B cell (primary cell): Measurements from ENCODE around the gene TOGARAM1. TPM values are rescaled to one million over a fixed set of nuclear protein-coding genes. Genes with fewer than 3 reads are reported as not detected.

Experiments used
- ATAC-seq: fragments of 200-7000 bp; cut with Tn5 transposase; one replicate; pipeline ENCODE4 v1.10.0; 2021; ENCODE audit warnings: low read depth, mild to moderate bottlenecking, moderate number of reproducible peaks, moderate library complexity
- CTCF ChIA-PET: fragments of 350-600 bp; sonication (Branson Sonifier 250); formaldehyde crosslinking; loops from one replicate; lab custom pipeline; 2021; ENCODE audit warnings: antibody characterized with exemption, inconsistent platforms; lab: Charles Lee
- POLR2A ChIA-PET: fragments of 350-600 bp; sonication (Branson Sonifier 250); formaldehyde crosslinking; loops from one replicate; lab custom pipeline; 2021; ENCODE audit warnings: antibody characterized with exemption; lab: Charles Lee
- DNase-seq: peaks from one replicate; pipeline ENCODE4 v3.0.0; 2013
- H2AFZ ChIP-seq: 2 replicates; pipeline ENCODE4 v1.6.1; 2012; ENCODE audit warnings: mild to moderate bottlenecking, low read depth, low read length; ENCODE audit not compliant: insufficient read depth, poor library complexity, severe bottlenecking
- H3K27ac ChIP-seq, 2 donors: 1 replicate in 1 of 2; 2 replicates in 1 of 2; pipeline ENCODE4 v1.5.1; 2012 to 2013; ENCODE audit warnings: low read length in 2 of 2, mild to moderate bottlenecking in 2 of 2, moderate library complexity in 1 of 2
- H3K27me3 ChIP-seq, 4 experiments: fragments of 200-600 bp in 1 of 4; sonication (generic) in 1 of 4; replicated peaks in 1 of 4; 1 replicate in 2 of 4; 2 replicates in 2 of 4; pipeline versions ENCODE4 v1.6.1 to v1.7.0; 2013 to 2016; ENCODE audit warnings: low read length in 3 of 4, mild to moderate bottlenecking in 2 of 4, mixed read lengths in 1 of 4, moderate library complexity in 1 of 4; ENCODE audit not compliant: insufficient read depth in 4 of 4, control insufficient read depth in 3 of 4; ENCODE audit errors: control extremely low read depth in 1 of 4
- H3K36me3 ChIP-seq, 2 experiments: replicated peaks in 1 of 2; 1 replicate in 1 of 2; 2 replicates in 1 of 2; pipeline versions ENCODE4 v1.6.1 to v1.7.1; 2013; ENCODE audit warnings: low read length in 1 of 2; ENCODE audit not compliant: insufficient read depth in 2 of 2, control insufficient read depth in 1 of 2; ENCODE audit errors: control extremely low read depth in 1 of 2, extremely low read depth in 1 of 2
- H3K4me1 ChIP-seq, 2 donors: fragments of 200-600 bp in 1 of 2; sonication (generic) in 1 of 2; 1 replicate in 1 of 2; 2 replicates in 1 of 2; pipeline versions ENCODE4 v1.5.1 to v1.6.1; 2013 to 2017; ENCODE audit warnings: low read length in 2 of 2; ENCODE audit not compliant: control insufficient read depth in 2 of 2, insufficient read depth in 2 of 2
- H3K4me2 ChIP-seq: replicated peaks from 2 replicates; pipeline ENCODE3; 2012; ENCODE audit warnings: mild to moderate bottlenecking, low read depth, low read length; ENCODE audit not compliant: poor library complexity, severe bottlenecking
- H3K4me3 ChIP-seq, 5 experiments: fragments of 200-600 bp in 1 of 5; sonication (generic) in 1 of 5; 1 replicate in 3 of 5; 2 replicates in 2 of 5; pipeline versions ENCODE4 v1.5.1 to v1.7.0; 2011 to 2016; ENCODE audit warnings: low read length in 4 of 5, mild to moderate bottlenecking in 4 of 5, low read depth in 2 of 5, control low read depth in 1 of 5, moderate library complexity in 1 of 5; ENCODE audit not compliant: insufficient read depth in 1 of 5; ENCODE audit errors: control extremely low read depth in 1 of 5, extremely low read depth in 1 of 5
- H3K79me2 ChIP-seq: fragments of 200-600 bp; sonication (generic); one replicate; pipeline ENCODE4 v1.6.0; 2016; ENCODE audit warnings: low read length; ENCODE audit not compliant: control insufficient read depth, insufficient read depth
- H3K9ac ChIP-seq: fragments of 200-600 bp; sonication (generic); 2 replicates; pipeline ENCODE4 v1.6.1; 2017; ENCODE audit warnings: mild to moderate bottlenecking, low read length, moderate library complexity
- H3K9me3 ChIP-seq, 3 donors: one replicate each; pipeline versions ENCODE4 v1.6.1 to v1.7.1; 2013; ENCODE audit warnings: low read length in 2 of 3; ENCODE audit not compliant: control insufficient read depth in 2 of 3, insufficient read depth in 1 of 3; ENCODE audit errors: control extremely low read depth in 1 of 3
- H4K20me1 ChIP-seq: 2 replicates; pipeline ENCODE4 v1.6.0; 2012; ENCODE audit warnings: mild to moderate bottlenecking, low read length; ENCODE audit not compliant: insufficient read depth, control insufficient read depth, poor library complexity, severe bottlenecking
- H3K27ac Mint-ChIP-seq: one replicate; pipeline ENCODE4 v1.8.0; 2021; ENCODE audit warnings: mixed read lengths
- H3K27me3 Mint-ChIP-seq: one replicate; pipeline ENCODE4 v1.8.0; 2021; ENCODE audit warnings: mixed read lengths
- H3K4me1 Mint-ChIP-seq: one replicate; pipeline ENCODE4 v1.8.0; 2021; ENCODE audit warnings: mixed read lengths
- H3K4me3 Mint-ChIP-seq: one replicate; pipeline ENCODE4 v1.8.0; 2021; ENCODE audit warnings: mixed read lengths
- H3K9me3 Mint-ChIP-seq: one replicate; pipeline ENCODE4 v1.8.0; 2022; ENCODE audit warnings: mixed read lengths; ENCODE audit not compliant: insufficient read depth
- EZH2 ChIP-seq: IDR thresholded peaks from 2 replicates; pipeline ENCODE4 v1.6.1; 2012; ENCODE audit warnings: borderline replicate concordance, low read depth, mild to moderate bottlenecking, moderate library complexity, low read length; ENCODE audit not compliant: insufficient read depth, poor library complexity, severe bottlenecking
- WGBS: methylation state at CpG from one replicate; pipeline ENCODE4 v1.1.5; 2013; ENCODE audit warnings: missing lambda C conversion rate; ENCODE audit not compliant: insufficient coverage; 5-methylcytosine and 5-hydroxymethylcytosine counted together
- intact Hi-C: fragments of 100-400 bp; cut with micrococcal nuclease; formaldehyde crosslinking; loops from one replicate; pipeline ENCODE4 v1.10.0; 2022
- polyA plus RNA-seq: library from polyadenylated mRNA; depleted of rRNA; stranded (reverse); fragments of >200 nt; gene quantifications from 2 replicates; pipeline ENCODE4 v1.2.3, GENCODE V29; 2012
- total RNA-seq, 2 donors: library from RNA; stranded (reverse); fragments of 120-200 nt in 1 of 2; gene quantifications; 1 replicate in 1 of 2; 2 replicates in 1 of 2; pipeline versions ENCODE4 v1.2.3 to v1.2.4, GENCODE V29; 2013 to 2022
- TF ChIP-seq, protein P1 (sequence below): fragments of 200-600 bp; IDR thresholded peaks from one replicate; pipeline ENCODE4 v1.8.0; 2022; ENCODE audit warnings: antibody characterized with exemption, mild to moderate bottlenecking

TOGARAM1 gene
- total and polyA plus RNA-seq, 2 donors (not counting 1 experiment from before 2014, with no cell fraction given), result 3.4 to 23.9 TPM

DNA sequence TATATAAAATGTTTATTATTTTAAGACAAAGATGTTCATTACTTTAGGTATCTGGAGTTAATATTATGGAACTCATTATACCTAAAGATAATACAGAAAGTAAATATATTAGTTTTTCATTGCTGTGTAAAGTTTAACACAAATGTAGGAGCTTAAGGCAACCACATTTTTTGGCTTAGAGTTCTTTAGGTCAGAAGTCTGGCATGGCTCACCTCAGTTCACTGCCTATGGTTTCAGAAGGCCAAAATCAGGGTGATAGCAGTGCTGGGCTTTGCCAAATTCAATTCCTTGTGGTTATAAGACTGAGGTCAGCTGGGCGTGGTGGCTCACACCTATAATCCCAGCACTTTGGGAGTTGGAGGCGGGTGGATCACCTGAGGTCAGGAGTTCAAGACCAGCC, 86.4 kb downstream of the TOGARAM1 start:
- POLR2A ChIA-PET, result no interaction called here
- Mint-ChIP-seq H3K4me1 (peaks cover 2% of the 10 kb centered on the region), H3K27ac (no peak overlapping the region), H3K9me3 (no peaks in the 10 kb centered on the region), H3K27me3 (no peaks in the 10 kb centered on the region), H3K4me3 (no peak overlapping the region)
- Histone ChIP-seq H3K27me3 (no peaks in the 10 kb centered on the region), H3K79me2 (no peaks in the 10 kb centered on the region), H2AFZ (no peak overlapping the region), H3K4me2 (no peak overlapping the region), H4K20me1 (no peaks in the 10 kb centered on the region), H3K4me1 (peaks cover 0 to 6% of the 10 kb centered on the region in 2 donors), H3K9ac (no peak overlapping the region), H3K36me3 (peaks cover 1 to 21% of the 10 kb centered on the region in 2 experiments), H3K4me3 (no peak overlapping the region), H3K27ac (no peak overlapping the region), H3K9me3 (no peaks in the 10 kb centered on the region)
- DNase-seq (no peak), ATAC-seq (no peak)
- WGBS, result 100% methylated on average over 2 of the region's 2 CpGs
- TF ChIP-seq, protein P1, sequence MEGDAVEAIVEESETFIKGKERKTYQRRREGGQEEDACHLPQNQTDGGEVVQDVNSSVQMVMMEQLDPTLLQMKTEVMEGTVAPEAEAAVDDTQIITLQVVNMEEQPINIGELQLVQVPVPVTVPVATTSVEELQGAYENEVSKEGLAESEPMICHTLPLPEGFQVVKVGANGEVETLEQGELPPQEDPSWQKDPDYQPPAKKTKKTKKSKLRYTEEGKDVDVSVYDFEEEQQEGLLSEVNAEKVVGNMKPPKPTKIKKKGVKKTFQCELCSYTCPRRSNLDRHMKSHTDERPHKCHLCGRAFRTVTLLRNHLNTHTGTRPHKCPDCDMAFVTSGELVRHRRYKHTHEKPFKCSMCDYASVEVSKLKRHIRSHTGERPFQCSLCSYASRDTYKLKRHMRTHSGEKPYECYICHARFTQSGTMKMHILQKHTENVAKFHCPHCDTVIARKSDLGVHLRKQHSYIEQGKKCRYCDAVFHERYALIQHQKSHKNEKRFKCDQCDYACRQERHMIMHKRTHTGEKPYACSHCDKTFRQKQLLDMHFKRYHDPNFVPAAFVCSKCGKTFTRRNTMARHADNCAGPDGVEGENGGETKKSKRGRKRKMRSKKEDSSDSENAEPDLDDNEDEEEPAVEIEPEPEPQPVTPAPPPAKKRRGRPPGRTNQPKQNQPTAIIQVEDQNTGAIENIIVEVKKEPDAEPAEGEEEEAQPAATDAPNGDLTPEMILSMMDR, result no peak
- TF ChIP-seq EZH2, result no peak
- intact Hi-C loops, result no loop called here
- CTCF ChIA-PET, result no interaction called here

DNA sequence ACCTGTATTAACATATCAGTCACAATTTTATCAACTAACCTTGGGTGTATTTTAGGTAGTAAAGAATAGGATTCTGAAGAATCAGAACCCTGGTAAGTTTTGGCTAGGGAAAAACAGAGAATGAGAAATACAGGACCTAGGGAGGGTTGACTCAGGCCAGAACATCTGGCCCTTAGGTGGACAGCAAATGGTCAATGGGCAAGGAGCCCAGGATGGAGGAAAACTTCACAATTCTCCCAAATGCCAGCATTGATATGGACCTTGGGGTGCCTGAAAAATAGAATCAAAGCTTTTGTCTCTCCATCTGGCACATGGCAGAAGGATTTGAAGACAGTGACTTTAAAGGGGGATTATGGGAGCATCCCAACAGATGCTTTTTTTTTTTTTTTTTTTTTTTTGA, 89.2 kb downstream of the TOGARAM1 start:
- H3K27ac Mint-ChIP-seq, result no peak overlapping the region
- POLR2A ChIA-PET, result no interaction called here
- H3K9me3 Mint-ChIP-seq, result no peaks in the 10 kb centered on the region
- no peak overlapping the region for H3K9ac ChIP-seq
- peaks cover 0 to 6% of the 10 kb centered on the region in 2 donors for H3K4me1 ChIP-seq
- H3K36me3 ChIP-seq, result peaks cover 1 to 21% of the 10 kb centered on the region in 2 experiments
- DNase-seq (no peak), ATAC-seq (no peak)
- intact Hi-C loops, result no loop called here
- peaks cover 2% of the 10 kb centered on the region for H3K4me1 Mint-ChIP-seq
- no peaks in the 10 kb centered on the region for H3K27me3 ChIP-seq
- no peaks in the 10 kb centered on the region for H4K20me1 ChIP-seq
- H3K27me3 Mint-ChIP-seq, result no peaks in the 10 kb centered on the region
- no peaks in the 10 kb centered on the region for H3K9me3 ChIP-seq
- CTCF ChIA-PET, result interaction anchor here (0.7 kb wide), 1 partner anchor 13 kb away, joined by 4 read pairs; no protein-coding TSS in a partner anchor
- TF ChIP-seq, protein P1, result no peak
- no peak for TF ChIP-seq EZH2
- no peak overlapping the region for H2AFZ ChIP-seq
- H3K4me3 ChIP-seq, result no peak overlapping the region
- H3K4me3 Mint-ChIP-seq, result no peak overlapping the region
- H3K27ac ChIP-seq, result no peak overlapping the region
- H3K79me2 ChIP-seq, result no peaks in the 10 kb centered on the region
- H3K4me2 ChIP-seq, result no peak overlapping the region
